Suppressor macrophage treated with lipopolysaccharide for 1 hour (primary cell): Measurements from ENCODE around the gene PPHLN1.
A peak's percentile ranks its signal among the peaks of the same experiment; 100 is the strongest.

Experiments used
- DNase-seq, 3 donors: peaks; one replicate each; pipeline ENCODE4 v3.0.0-alpha.2; 2020 to 2022

The PPHLN1 gene

GRCh38 chr12:42483521-42483790, 157.5 kb downstream of the PPHLN1 start:
- peak; percentile 21 to 59 (median 32) for DNase-seq

- no peak for DNase-seq
Measured at GRCh38 chr12:42484996-42485395, 159.0 kb downstream of the PPHLN1 start.

GRCh38 chr12:42485823-42486222, 159.9 kb downstream of the PPHLN1 start:
- no peak for DNase-seq

- no peak for DNase-seq
Measured at GRCh38 chr12:42486407-42486806, 160.4 kb downstream of the PPHLN1 start.

- no peak for DNase-seq
Measured at GRCh38 chr12:42490261-42490842, 164.4 kb downstream of the PPHLN1 start.
